Esophagus muscularis mucosa (tissue), 4 donors: ENCODE measurements around the gene TRPM3.

ENCODE experiments used
- EP300 ChIP-seq: sonication (generic); formaldehyde crosslinking; IDR thresholded peaks from one replicate; pipeline ENCODE4 v1.6.1; 2017; ENCODE audit warnings: antibody characterized with exemption
- POLR2A ChIP-seq: fragments of 450-650 bp; IDR thresholded peaks from one replicate; pipeline ENCODE4 v1.6.1; 2017; ENCODE audit warnings: antibody characterized with exemption, moderate library complexity, mild to moderate bottlenecking, low read depth
- POLR2AphosphoS5 ChIP-seq, 2 donors: sonication (generic); formaldehyde crosslinking; IDR thresholded peaks; one replicate each; pipeline ENCODE4 v1.6.1; 2017; ENCODE audit warnings: antibody characterized with exemption in 2 of 2
- TF ChIP-seq, protein P1 (sequence below), 3 experiments: fragments of 200-600 bp in 2 of 3; fragments of 450-650 bp in 1 of 3; sonication (generic) in 2 of 3; IDR thresholded peaks; one replicate each; pipeline ENCODE4 v1.5.1; 2017 to 2019; ENCODE audit warnings: antibody characterized with exemption in 3 of 3, mild to moderate bottlenecking in 2 of 3, moderate library complexity in 1 of 3

GRCh38 chr9:70865471-70865870 is 255.9 kb downstream of the TRPM3 start:
- TF ChIP-seq POLR2A (no peak), EP300 (no peak), POLR2AphosphoS5 (IDR thresholded peaks at IDR 0.05) (no peak)
- TF ChIP-seq, protein P1, sequence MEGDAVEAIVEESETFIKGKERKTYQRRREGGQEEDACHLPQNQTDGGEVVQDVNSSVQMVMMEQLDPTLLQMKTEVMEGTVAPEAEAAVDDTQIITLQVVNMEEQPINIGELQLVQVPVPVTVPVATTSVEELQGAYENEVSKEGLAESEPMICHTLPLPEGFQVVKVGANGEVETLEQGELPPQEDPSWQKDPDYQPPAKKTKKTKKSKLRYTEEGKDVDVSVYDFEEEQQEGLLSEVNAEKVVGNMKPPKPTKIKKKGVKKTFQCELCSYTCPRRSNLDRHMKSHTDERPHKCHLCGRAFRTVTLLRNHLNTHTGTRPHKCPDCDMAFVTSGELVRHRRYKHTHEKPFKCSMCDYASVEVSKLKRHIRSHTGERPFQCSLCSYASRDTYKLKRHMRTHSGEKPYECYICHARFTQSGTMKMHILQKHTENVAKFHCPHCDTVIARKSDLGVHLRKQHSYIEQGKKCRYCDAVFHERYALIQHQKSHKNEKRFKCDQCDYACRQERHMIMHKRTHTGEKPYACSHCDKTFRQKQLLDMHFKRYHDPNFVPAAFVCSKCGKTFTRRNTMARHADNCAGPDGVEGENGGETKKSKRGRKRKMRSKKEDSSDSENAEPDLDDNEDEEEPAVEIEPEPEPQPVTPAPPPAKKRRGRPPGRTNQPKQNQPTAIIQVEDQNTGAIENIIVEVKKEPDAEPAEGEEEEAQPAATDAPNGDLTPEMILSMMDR (IDR thresholded peaks at IDR 0.05) = no peak
